ENCODE data around the gene METRN.

Gene METRN

DNA sequence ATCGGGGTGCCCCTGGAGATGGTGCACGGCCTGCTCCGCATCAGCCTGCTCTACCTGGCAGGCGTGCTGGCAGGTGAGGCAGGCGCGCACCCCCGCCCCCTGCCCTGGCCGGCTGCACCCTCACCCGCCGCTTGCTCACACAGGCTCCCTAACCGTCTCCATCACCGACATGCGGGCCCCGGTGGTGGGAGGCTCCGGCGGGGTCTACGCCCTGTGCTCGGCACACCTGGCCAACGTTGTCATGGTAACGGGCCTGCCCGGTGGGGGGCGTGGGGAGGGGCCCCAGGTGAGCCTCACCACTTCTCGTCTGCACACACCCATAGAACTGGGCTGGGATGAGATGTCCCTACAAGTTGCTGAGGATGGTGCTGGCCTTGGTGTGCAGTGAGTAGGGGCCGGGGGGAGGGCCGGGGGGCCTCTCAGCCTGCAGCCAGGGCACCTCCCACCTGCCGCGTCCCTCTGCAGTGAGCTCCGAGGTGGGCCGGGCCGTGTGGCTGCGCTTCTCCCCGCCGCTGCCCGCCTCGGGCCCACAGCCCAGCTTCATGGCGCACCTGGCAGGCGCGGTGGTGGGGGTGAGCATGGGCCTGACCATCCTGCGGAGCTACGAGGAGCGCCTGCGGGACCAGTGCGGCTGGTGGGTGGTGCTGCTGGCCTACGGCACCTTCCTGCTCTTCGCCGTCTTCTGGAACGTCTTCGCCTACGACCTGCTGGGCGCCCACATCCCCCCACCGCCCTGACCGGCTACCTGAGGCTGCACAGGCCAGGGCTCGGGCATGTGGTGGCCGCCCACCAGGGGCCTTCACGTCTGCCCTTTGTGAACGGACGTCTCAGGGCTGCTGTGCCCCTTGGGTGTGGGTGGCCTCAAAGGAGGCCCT, 37.4 kb upstream of the METRN start:
- FAIRE-seq (no peak), DNase-seq (ENCODE audit: insufficient read length, low spot score) (no peak)

- no peak for FAIRE-seq
- DNase-seq (ENCODE audit: insufficient read length, low spot score) = no peak
These were observed 36.6 kb upstream of the METRN start for GRCh38 chr16:678209-678857.

GRCh38 chr16:678858-679813, 35.8 kb upstream of the METRN start:
- DNase-seq (ENCODE audit: insufficient read length, low spot score) = no peak
- peak; percentile 71 for FAIRE-seq

- DNase-seq (ENCODE audit: insufficient read length, low spot score) (peak; percentile 79), FAIRE-seq (peak; percentile 81)
These were observed 34.9 kb upstream of the METRN start, which contains the start of gene STUB1 for GRCh38 chr16:679814-680624. STUB1 (plus strand) TSS chr16:680410; CDS start chr16:680526, 116 bp downstream.

GRCh38 chr16:680625-680945, 34.3 kb upstream of the METRN start:
- FAIRE-seq (no peak), DNase-seq (ENCODE audit: insufficient read length, low spot score) (no peak)

GRCh38 chr16:680967-681745, 33.8 kb upstream of the METRN start:
- DNase-seq (ENCODE audit: insufficient read length, low spot score) (no peak), FAIRE-seq (no peak)

DNA sequence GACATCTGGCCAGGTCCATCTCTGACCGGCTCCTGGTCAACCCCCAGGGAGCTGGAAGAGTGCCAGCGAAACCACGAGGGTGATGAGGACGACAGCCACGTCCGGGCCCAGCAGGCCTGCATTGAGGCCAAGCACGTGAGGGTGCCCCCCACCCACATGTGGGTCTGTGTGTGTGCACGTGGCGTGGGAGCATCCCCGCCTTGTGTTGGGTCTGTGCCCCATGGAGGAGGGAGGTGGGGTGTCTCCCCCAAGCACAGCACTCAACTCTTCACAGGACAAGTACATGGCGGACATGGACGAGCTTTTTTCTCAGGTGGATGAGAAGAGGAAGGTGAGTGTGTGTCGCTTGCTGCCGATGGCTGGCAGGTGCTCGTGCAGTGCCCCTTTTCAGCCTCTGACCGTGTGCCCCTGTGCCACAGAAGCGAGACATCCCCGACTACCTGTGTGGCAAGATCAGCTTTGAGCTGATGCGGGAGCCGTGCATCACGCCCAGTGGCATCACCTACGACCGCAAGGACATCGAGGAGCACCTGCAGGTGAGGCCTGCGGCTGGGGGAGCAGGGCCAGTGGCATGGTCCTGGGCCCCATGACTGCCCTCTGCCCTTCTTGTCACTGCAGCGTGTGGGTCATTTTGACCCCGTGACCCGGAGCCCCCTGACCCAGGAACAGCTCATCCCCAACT, 33.0 kb upstream of the METRN start:
- DNase-seq (ENCODE audit: insufficient read length, low spot score) = no peak

GRCh38 chr16:682493-683395, 32.2 kb upstream of the METRN start:
- DNase-seq (ENCODE audit: insufficient read length, low spot score) (no peak), FAIRE-seq (peak; percentile 62)

More for the DNA sequence above, 33.0 kb upstream of the METRN start:
- no peak for FAIRE-seq

DNA sequence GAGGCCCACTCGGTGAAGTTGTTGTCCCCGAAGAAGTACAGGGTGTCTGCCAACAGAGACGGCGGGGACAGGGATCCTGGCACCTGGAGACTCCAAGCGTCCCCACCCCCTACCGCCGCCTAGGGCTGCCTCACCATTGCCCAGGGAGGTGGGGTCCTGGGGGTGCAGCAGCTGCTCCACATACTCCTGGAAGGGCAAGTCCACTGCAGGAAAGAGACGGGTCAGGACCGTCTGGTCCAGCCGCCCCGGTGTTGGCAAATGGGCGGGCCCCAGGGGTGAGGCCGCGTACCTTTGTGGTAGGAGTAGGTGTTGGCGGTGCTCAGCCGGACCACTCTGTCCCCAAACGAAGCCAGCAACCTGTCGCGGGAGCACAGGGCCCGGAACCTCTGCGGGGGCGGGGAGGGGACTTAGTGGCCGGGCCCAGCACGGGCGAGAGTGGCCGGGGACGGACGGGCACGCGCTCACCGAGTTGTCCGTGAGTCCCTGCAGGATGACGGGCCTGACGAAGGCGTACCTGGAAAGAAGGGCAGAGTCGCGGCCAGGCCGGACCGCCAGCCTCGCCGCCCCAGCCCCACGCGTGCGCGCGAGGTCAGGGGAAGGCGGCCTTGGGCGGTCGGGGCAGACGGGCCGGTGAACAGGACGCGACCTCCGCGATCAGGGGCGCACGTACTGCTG, 31.4 kb upstream of the METRN start:
- no peak for DNase-seq (ENCODE audit: insufficient read length, low spot score)
- FAIRE-seq = peak; percentile 44

DNA sequence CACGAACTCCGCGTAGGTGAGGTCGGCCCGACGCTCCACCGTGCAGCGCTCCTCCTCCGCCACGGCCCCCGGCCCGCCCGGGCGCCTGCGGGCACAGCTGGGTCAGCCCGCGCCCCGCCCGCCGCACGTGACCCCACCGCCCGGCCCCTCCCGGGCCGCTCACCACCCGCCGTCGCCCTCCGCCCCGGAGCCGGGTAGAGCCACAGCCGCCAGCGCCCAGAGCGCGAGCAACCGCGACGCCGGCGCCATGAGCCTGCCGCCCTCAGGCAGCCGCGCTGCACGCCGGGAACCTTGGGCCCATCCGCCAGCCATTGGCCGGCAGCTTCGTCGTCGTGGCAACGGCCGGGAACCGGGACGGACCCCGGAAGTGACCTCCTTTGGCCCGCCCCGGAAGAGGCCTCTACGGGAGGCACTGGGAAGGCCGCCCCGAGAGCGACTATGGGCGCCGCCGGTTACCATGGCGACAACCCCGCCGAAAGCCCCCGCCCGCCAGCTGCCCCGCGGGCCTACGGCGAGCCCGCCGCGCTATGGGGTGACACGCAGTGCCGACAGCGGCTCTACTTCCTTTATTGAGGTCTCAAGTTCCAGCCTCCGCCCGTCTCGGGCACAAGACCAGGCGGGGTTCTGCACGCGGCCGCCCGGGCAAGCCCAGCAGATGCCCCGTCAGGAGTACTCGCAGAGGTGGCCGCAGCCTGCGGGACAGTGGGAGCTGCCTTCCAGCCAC, 30.7 kb upstream of the METRN start, which contains the start of gene JMJD8:
JMJD8 (minus strand) TSS at position 264 of the 724 bp plus-strand sequence; CDS start at position 249, 15 bp downstream.
- DNase-seq (ENCODE audit: insufficient read length, low spot score) (peak; percentile 90), FAIRE-seq (peak; percentile 85)

- DNase-seq (ENCODE audit: insufficient read length, low spot score) (no peak), FAIRE-seq (no peak)
These were observed 29.8 kb upstream of the METRN start for GRCh38 chr16:684961-685696.

GRCh38 chr16:685967-686366, 29.0 kb upstream of the METRN start:
- FAIRE-seq (no peak), DNase-seq (ENCODE audit: insufficient read length, low spot score) (no peak)

- FAIRE-seq (no peak), DNase-seq (ENCODE audit: insufficient read length, low spot score) (no peak)
These were observed 28.3 kb upstream of the METRN start for GRCh38 chr16:686459-687260.

GRCh38 chr16:687499-687898, 27.4 kb upstream of the METRN start:
- DNase-seq (ENCODE audit: insufficient read length, low spot score) = no peak
- no peak for FAIRE-seq
